GM12878 (cell line): ENCODE measurements around the gene ZBTB42. TPM values are rescaled to one million over a fixed set of nuclear protein-coding genes. Genes with fewer than 3 reads are reported as not detected.

Source experiments
- ATAC-seq: fragments of 200-7000 bp; cut with Tn5 transposase; 3 replicates; pipeline ENCODE4 v1.9.1; 2020; ENCODE audit warnings: mild to moderate bottlenecking, moderate library complexity
- BruUV-seq: library from RNA; stranded (reverse); fragments of 400-500 nt; replicated peaks from 2 replicates; lab custom pipeline; 2021; lab: Mats Ljungman, UMichigan
- CTCF ChIA-PET: fragments of 300-600 bp; sonication (Branson Sonifier 250); formaldehyde crosslinking; extraction: SDS; loops from one replicate; lab custom pipeline; 2021; ENCODE audit warnings: inconsistent platforms; lab: Yijun Ruan, JAX
- POLR2A ChIA-PET: fragments of 350-600 bp; formaldehyde crosslinking; extraction: SDS; loops from one replicate; lab custom pipeline; 2021; ENCODE audit warnings: inconsistent platforms; lab: Charles Lee
- RAD21 ChIA-PET: fragments of 300-600 bp; sonication (Branson Sonifier 250); formaldehyde crosslinking; loops from one replicate; lab custom pipeline; 2023; ENCODE audit warnings: antibody characterized with exemption; ENCODE audit not compliant: unreplicated experiment; lab: Charles Lee
- SMC1A ChIA-PET: fragments of 300-600 bp; sonication (Branson Sonifier 250); formaldehyde crosslinking; loops from one replicate; lab custom pipeline; 2023; ENCODE audit not compliant: unreplicated experiment, uncharacterized antibody; lab: Charles Lee
- DNase-seq: peaks from one replicate; pipeline ENCODE4 v3.0.0-alpha.2; 2011; ENCODE audit warnings: low read depth, low spot score
- FAIRE-seq: peaks from 3 replicates; lab custom pipeline; 2011; peaks lifted over from hg19 to GRCh38; lab: Jason Lieb, UNC
- H2AFZ ChIP-seq: 2 replicates; pipeline ENCODE4 v1.6.0; 2011; ENCODE audit warnings: low read depth, low read length, control low read depth; ENCODE audit not compliant: control insufficient read depth
- H3K27ac ChIP-seq: 2 replicates; pipeline ENCODE4 v1.5.1; 2011; ENCODE audit warnings: control low read depth; ENCODE audit not compliant: control insufficient read depth, insufficient read depth
- H3K27me3 ChIP-seq, 2 experiments: replicated peaks in 1 of 2; 2 replicates each; pipeline versions ENCODE4 v1.6.0 to v1.6.1; 2011; ENCODE audit warnings: low read length in 1 of 2; ENCODE audit not compliant: control insufficient read depth in 2 of 2, insufficient read depth in 2 of 2
- H3K36me3 ChIP-seq, 2 experiments: 2 replicates each; pipeline ENCODE4 v1.5.1; 2011; ENCODE audit warnings: low read length in 1 of 2; ENCODE audit not compliant: control insufficient read depth in 2 of 2, insufficient read depth in 2 of 2
- H3K4me1 ChIP-seq: 2 replicates; pipeline ENCODE4 v1.6.1; 2011; ENCODE audit warnings: mild to moderate bottlenecking, low read length, moderate library complexity, mixed read lengths; ENCODE audit not compliant: control insufficient read depth, insufficient read depth
- H3K4me2 ChIP-seq: 2 replicates; pipeline ENCODE4 v1.6.0; 2011; ENCODE audit warnings: control low read depth; ENCODE audit not compliant: control insufficient read depth, insufficient read depth
- H3K4me3 ChIP-seq: fragments of 200-600 bp; sonication (generic); 2 replicates; pipeline ENCODE4 v1.5.1; 2016
- H3K79me2 ChIP-seq: 2 replicates; pipeline ENCODE4 v1.6.0; 2011; ENCODE audit warnings: low read length; ENCODE audit not compliant: control insufficient read depth, insufficient read depth
- H3K9ac ChIP-seq: 2 replicates; pipeline ENCODE4 v1.8.0; 2011; ENCODE audit warnings: low read length, control low read depth, mixed read lengths; ENCODE audit not compliant: control insufficient read depth, insufficient read depth
- H3K9me3 ChIP-seq: replicated peaks from 3 replicates; pipeline ENCODE4 v1.5.1; 2011; ENCODE audit warnings: mild to moderate bottlenecking, low read length; ENCODE audit not compliant: control insufficient read depth, insufficient read depth
- H4K20me1 ChIP-seq: 2 replicates; pipeline ENCODE4 v1.6.0; 2011; ENCODE audit not compliant: control insufficient read depth, insufficient read depth
- CBX3 ChIP-seq: fragments of 200-600 bp; sonication (generic); IDR thresholded peaks from 2 replicates; pipeline ENCODE4 v1.6.1; 2016; ENCODE audit warnings: low read depth, borderline replicate concordance
- CTCF ChIP-seq, 3 experiments: IDR thresholded peaks in 2 of 3; conservative IDR thresholded peaks in 1 of 3; 2 replicates each; pipeline ENCODE4 v1.5.1; 2011; ENCODE audit warnings: low read depth in 3 of 3, low read length in 3 of 3, mild to moderate bottlenecking in 3 of 3, control low read depth in 2 of 3, moderate library complexity in 2 of 3, inconsistent platforms in 1 of 3, mixed read lengths in 1 of 3; ENCODE audit not compliant: control insufficient read depth in 2 of 3, insufficient read depth in 1 of 3; ENCODE audit errors: extremely low read depth in 1 of 3
- EP300 ChIP-seq, 2 experiments: fragments of 150-350 bp in 1 of 2; IDR thresholded peaks; 2 replicates each; pipeline ENCODE4 v1.6.1; 2011 to 2012; ENCODE audit warnings: low read depth in 2 of 2, low read length in 2 of 2, borderline replicate concordance in 1 of 2, improper control_type of control experiment in 1 of 2, inconsistent platforms in 1 of 2; ENCODE audit not compliant: control insufficient read depth in 1 of 2
- IRF4 ChIP-seq: IDR thresholded peaks from 2 replicates; pipeline ENCODE4 v1.6.1; 2011; ENCODE audit warnings: low read depth, low read length
- MLLT1 ChIP-seq: fragments of 450-650 bp; IDR thresholded peaks from 2 replicates; pipeline ENCODE4 v1.6.1; 2016; ENCODE audit warnings: mild to moderate bottlenecking
- MTA3 ChIP-seq: IDR thresholded peaks from 2 replicates; pipeline ENCODE4 v1.6.1; 2012; ENCODE audit warnings: low read length, inconsistent platforms, borderline replicate concordance
- MXI1 ChIP-seq: fragments of 150-350 bp; IDR thresholded peaks from 2 replicates; pipeline ENCODE4 v1.6.1; 2011; ENCODE audit warnings: low read depth, mild to moderate bottlenecking, inconsistent platforms, low read length, improper control_type of control experiment
- NFIC ChIP-seq: IDR thresholded peaks from 2 replicates; pipeline ENCODE4 v1.6.1; 2012; ENCODE audit warnings: low read depth, mild to moderate bottlenecking, inconsistent platforms, low read length, moderate library complexity
- RB1 ChIP-seq: fragments of 450-650 bp; formaldehyde crosslinking; IDR thresholded peaks from 2 replicates; pipeline ENCODE4 v1.6.1; 2017; ENCODE audit warnings: mild to moderate bottlenecking, borderline replicate concordance
- REST ChIP-seq: IDR thresholded peaks from 2 replicates; pipeline ENCODE4 v1.6.1; 2012; ENCODE audit warnings: mild to moderate bottlenecking, low read depth, low read length
- SMC3 ChIP-seq: IDR thresholded peaks from 2 replicates; pipeline ENCODE4 v1.6.1; 2011; ENCODE audit warnings: low read length, improper control_type of control experiment, borderline replicate concordance
- SP1 ChIP-seq: IDR thresholded peaks from one replicate; pipeline ENCODE4 v1.6.1; 2011; ENCODE audit warnings: low read depth, low read length
- SPI1 ChIP-seq: IDR thresholded peaks from 2 replicates; pipeline ENCODE4 v1.6.1; 2011; ENCODE audit warnings: low read depth, mild to moderate bottlenecking, low read length, moderate library complexity, borderline replicate concordance; ENCODE audit not compliant: insufficient read depth
- STAT3 ChIP-seq: IDR thresholded peaks from 2 replicates; pipeline ENCODE4 v1.6.1; 2011; ENCODE audit warnings: low read depth, low read length, improper control_type of control experiment
- TCF7 ChIP-seq: IDR thresholded peaks from 2 replicates; pipeline ENCODE4 v1.6.1; 2014; ENCODE audit warnings: antibody characterized with exemption, borderline replicate concordance
- WGBS: methylation state at CpG from one replicate; pipeline ENCODE4 v1.1.6; 2016; ENCODE audit warnings: low lambda C conversion rate; ENCODE audit not compliant: insufficient replicate concordance, insufficient coverage; ENCODE audit errors: missing lambda C conversion rate; 5-methylcytosine and 5-hydroxymethylcytosine counted together
- in situ Hi-C: fragments of 300-500 bp; cut with MboI; formaldehyde crosslinking; loops from 9 replicates; pipeline ENCODE4 v1.14.3; 2018; ENCODE audit warnings: mixed read lengths
- intact Hi-C: fragments of 100-400 bp; cut with micrococcal nuclease; formaldehyde crosslinking; loops from one replicate; pipeline ENCODE4 v1.14.2; 2022; ENCODE audit not compliant: unreplicated experiment
- polyA plus RNA-seq, 11 experiments: library from polyadenylated mRNA; depleted of rRNA in 4 of 11; unstranded in 6 of 11; stranded (reverse) in 5 of 11; fragments of >200 nt; fragmentation: Nextera tagmentation in 4 of 11; fragmentation: Illumina TruSeq in 1 of 11; extraction: Ambion mirVana in 4 of 11; extraction: Trizol in 1 of 11; gene quantifications; 1 replicate in 1 of 11; 2 replicates in 10 of 11; pipeline versions ENCODE4 v1.2.1 to v1.2.3, GENCODE V29; 2011 to 2016; ENCODE audit warnings: inconsistent platforms in 2 of 11, missing spikeins in 2 of 11, low read depth in 1 of 11
- total RNA-seq, 4 experiments: library from RNA; depleted of rRNA in 3 of 4; stranded (reverse); fragments of >200 nt in 3 of 4; fragmentation: Illumina TruSeq in 1 of 4; extraction: Trizol in 1 of 4; gene quantifications; 2 replicates each; pipeline versions ENCODE4 v1.2.1 to v1.2.3, GENCODE V29; 2013 to 2021
- TF ChIP-seq, protein P1 (sequence below): fragments of 450-650 bp; IDR thresholded peaks from 2 replicates; pipeline ENCODE4 v1.6.1; 2017; ENCODE audit warnings: low read depth, mild to moderate bottlenecking, moderate library complexity

The ZBTB42 gene
- total and polyA plus RNA-seq, 10 of the 15 experiments (the other 5 are each of a cell fraction or from before 2014, with no cell fraction given) = 0.05 to 1.2 (median 0.37) TPM; not detected in 2

- ATAC-seq = no peak
- FAIRE-seq = no peak
- ChIA-PET CTCF (no interaction called here), POLR2A (interaction anchor here (0.5 kb wide), 1 partner anchor 11 kb away, joined by 3 read pairs; no protein-coding TSS in a partner anchor), RAD21 (no interaction called here), SMC1A (no interaction called here)
- Histone ChIP-seq H3K27ac (no peak overlapping the region), H3K36me3 (no peaks in the 10 kb centered on the region), H3K4me1 (no peaks in the 10 kb centered on the region), H3K4me3 (no peak overlapping the region), H2AFZ (no peak overlapping the region), H3K79me2 (no peaks in the 10 kb centered on the region), H3K9me3 (no peaks in the 10 kb centered on the region), H3K4me2 (no peak overlapping the region), H4K20me1 (no peaks in the 10 kb centered on the region; the same call in none of the 2 replicates), H3K9ac (no peak overlapping the region), H3K27me3 (peaks cover 8 to 11% of the 10 kb centered on the region in 2 experiments)
- intact Hi-C loops (no loop called here), in situ Hi-C loops (no loop called here)
- no peak for DNase-seq
- no TSS peak for BruUV-seq
- WGBS = 48% methylated on average over 13 of the region's 13 CpGs
- TF ChIP-seq, protein P1, sequence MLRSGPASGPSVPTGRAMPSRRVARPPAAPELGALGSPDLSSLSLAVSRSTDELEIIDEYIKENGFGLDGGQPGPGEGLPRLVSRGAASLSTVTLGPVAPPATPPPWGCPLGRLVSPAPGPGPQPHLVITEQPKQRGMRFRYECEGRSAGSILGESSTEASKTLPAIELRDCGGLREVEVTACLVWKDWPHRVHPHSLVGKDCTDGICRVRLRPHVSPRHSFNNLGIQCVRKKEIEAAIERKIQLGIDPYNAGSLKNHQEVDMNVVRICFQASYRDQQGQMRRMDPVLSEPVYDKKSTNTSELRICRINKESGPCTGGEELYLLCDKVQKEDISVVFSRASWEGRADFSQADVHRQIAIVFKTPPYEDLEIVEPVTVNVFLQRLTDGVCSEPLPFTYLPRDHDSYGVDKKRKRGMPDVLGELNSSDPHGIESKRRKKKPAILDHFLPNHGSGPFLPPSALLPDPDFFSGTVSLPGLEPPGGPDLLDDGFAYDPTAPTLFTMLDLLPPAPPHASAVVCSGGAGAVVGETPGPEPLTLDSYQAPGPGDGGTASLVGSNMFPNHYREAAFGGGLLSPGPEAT = no peak
- TF ChIP-seq SMC3 = no peak
- TF ChIP-seq REST = no peak
- TF ChIP-seq MTA3 = no peak
- TF ChIP-seq MXI1 = no peak
- TF ChIP-seq EP300 (IDR thresholded peaks at IDR 0.05; ENCODE audit: borderline replicate concordance in 1 of 2, control insufficient read depth in 1 of 2, low read depth in 2 of 2, low read length in 2 of 2) = no peak
- no peak for TF ChIP-seq NFIC
- TF ChIP-seq SPI1 = no peak
- TF ChIP-seq STAT3 = no peak
- TF ChIP-seq IRF4 = no peak
- no peak for TF ChIP-seq MLLT1
- TF ChIP-seq TCF7 = no peak
- no peak for TF ChIP-seq CTCF (IDR thresholded peaks at IDR 0.05 in 2 of 3, conservative IDR thresholded peaks at IDR 0.05 in 1 of 3; ENCODE audit: control insufficient read depth in 2 of 3, extremely low read depth in 1 of 3, insufficient read depth in 1 of 3, low read depth in 3 of 3, low read length in 3 of 3)
- TF ChIP-seq CBX3 = no peak
- TF ChIP-seq SP1 = no peak
- TF ChIP-seq RB1 = no peak
These were observed 42.1 kb downstream of the ZBTB42 start for GRCh38 chr14:104843006-104843405.
